ENCODE results near the gene PSORS1C2.

Gene PSORS1C2

GRCh38 chr6:31094389-31094881 lies 44.4 kb downstream of the PSORS1C2 start:
- in situ Hi-C loops (cut with HindIII; ENCODE audit: low sequenced_read_pairs) = no loop called here
- H3K4me3 ChIP-seq (ENCODE audit: low read depth, low read length) = no peak overlapping the region
- no peak for TF ChIP-seq CTCF (IDR thresholded peaks at IDR 0.05; ENCODE audit: low read depth, low read length)
- DNase-seq (ENCODE audit: low read depth, low spot score) = no peak

DNA sequence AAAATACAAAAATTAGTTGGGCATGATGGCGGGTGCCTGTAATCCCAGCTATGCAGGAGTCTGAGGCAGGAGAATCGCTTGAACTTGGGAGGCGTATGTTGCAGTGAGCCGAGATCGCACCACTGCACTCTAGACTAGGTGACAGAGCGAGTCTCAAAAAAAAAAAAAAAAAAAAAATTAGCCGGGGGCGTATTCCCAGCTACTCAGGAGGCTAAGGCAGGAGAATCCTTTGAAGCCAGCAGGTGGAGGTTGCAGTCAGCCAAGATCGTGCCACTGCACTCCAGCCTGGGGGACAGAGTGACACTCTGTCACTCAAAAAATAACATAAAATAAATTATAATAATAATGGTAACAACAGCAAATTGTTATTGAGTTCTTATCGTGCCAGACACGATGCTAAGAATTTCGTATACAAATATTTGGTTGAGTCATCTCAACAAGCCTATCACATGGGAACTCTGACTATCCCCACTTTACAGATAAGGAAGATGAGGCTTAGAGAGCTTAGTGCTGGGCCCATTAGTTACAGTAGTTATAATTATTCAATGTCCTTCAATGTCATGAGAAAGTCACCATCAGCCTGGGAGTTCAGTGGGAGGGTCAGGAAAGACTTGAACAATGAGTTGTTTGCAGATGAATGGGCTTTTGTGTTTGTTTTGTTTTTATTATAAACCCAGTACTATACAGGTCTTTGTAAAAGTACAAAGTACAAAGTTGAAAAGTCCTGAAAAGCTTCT lies 45.9 kb downstream of the PSORS1C2 start:
- in situ Hi-C loops (cut with HindIII; ENCODE audit: low sequenced_read_pairs) = no loop called here
- no peak for DNase-seq (ENCODE audit: low read depth, low spot score)
- no peak overlapping the region for H3K4me3 ChIP-seq (ENCODE audit: low read depth, low read length)
- no peak for TF ChIP-seq CTCF (IDR thresholded peaks at IDR 0.05; ENCODE audit: low read depth, low read length)

DNA sequence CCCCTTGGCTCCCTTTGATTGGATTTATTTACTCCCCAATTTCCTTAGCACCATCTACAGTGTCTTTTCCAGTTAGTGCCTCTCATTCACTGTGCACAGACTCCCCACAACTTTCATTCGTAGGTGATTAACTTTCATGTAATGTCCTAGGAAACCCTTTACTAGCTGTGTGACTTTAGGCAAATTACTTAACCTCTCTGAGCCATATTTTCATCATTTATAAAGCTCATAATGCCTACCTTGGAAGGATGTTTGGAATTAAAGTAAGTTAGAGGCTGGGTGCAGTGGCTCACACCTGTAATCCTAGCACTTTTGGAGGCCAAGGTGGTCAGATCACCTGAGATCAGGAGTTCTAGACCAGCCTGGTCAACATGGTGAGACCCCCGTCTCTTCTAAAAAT lies 46.6 kb downstream of the PSORS1C2 start:
- no peak for TF ChIP-seq CTCF (IDR thresholded peaks at IDR 0.05; ENCODE audit: low read depth, low read length)
- in situ Hi-C loops (cut with HindIII; ENCODE audit: low sequenced_read_pairs) = no loop called here

GRCh38 chr6:31091680-31092079 lies 47.2 kb downstream of the PSORS1C2 start:
- H3K4me3 ChIP-seq (ENCODE audit: low read depth, low read length) = no peak overlapping the region
- no peak for DNase-seq (ENCODE audit: low read depth, low spot score)
- no peak for TF ChIP-seq CTCF (IDR thresholded peaks at IDR 0.05; ENCODE audit: low read depth, low read length)
- in situ Hi-C loops (cut with HindIII; ENCODE audit: low sequenced_read_pairs) = no loop called here

More for the DNA sequence above, 46.6 kb downstream of the PSORS1C2 start:
- no peak for DNase-seq (ENCODE audit: low read depth, low spot score)
- no peak overlapping the region for H3K4me3 ChIP-seq (ENCODE audit: low read depth, low read length)

GRCh38 chr6:31090973-31091364 lies 47.9 kb downstream of the PSORS1C2 start:
- no peak overlapping the region for H3K4me3 ChIP-seq (ENCODE audit: low read depth, low read length)
- in situ Hi-C loops (cut with HindIII; ENCODE audit: low sequenced_read_pairs) = no loop called here
- no peak for DNase-seq (ENCODE audit: low read depth, low spot score)
- no peak for TF ChIP-seq CTCF (IDR thresholded peaks at IDR 0.05; ENCODE audit: low read depth, low read length)

GRCh38 chr6:31090275-31090972 lies 48.4 kb downstream of the PSORS1C2 start:
- in situ Hi-C loops (cut with HindIII; ENCODE audit: low sequenced_read_pairs) = no loop called here
- no peak for TF ChIP-seq CTCF (IDR thresholded peaks at IDR 0.05; ENCODE audit: low read depth, low read length)
- DNase-seq (ENCODE audit: low read depth, low spot score) = no peak
- no peak overlapping the region for H3K4me3 ChIP-seq (ENCODE audit: low read depth, low read length)

All from astrocyte of the spinal cord (primary cell).